NB4 (cell line): Measurements from ENCODE around the gene DLG2.

Experiments used
- CTCF ChIP-seq: IDR thresholded peaks from one replicate; pipeline ENCODE4 v1.5.1; 2012; ENCODE audit warnings: low read depth, low read length
- POLR2A ChIP-seq: IDR thresholded peaks from 2 replicates; pipeline ENCODE4 v1.6.1; 2011; ENCODE audit warnings: mild to moderate bottlenecking; ENCODE audit not compliant: insufficient read length; ENCODE audit errors: extremely low read depth
- TF ChIP-seq, protein P1 (sequence below): IDR thresholded peaks from 2 replicates; pipeline ENCODE4 v1.6.1; 2011; ENCODE audit warnings: low read depth, low read length

GRCh38 chr11:83441601-83442000 lies 2185.5 kb downstream of the DLG2 start:
- TF ChIP-seq POLR2A = no peak
- TF ChIP-seq CTCF = no peak
- TF ChIP-seq, protein P1, sequence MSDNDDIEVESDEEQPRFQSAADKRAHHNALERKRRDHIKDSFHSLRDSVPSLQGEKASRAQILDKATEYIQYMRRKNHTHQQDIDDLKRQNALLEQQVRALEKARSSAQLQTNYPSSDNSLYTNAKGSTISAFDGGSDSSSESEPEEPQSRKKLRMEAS = no peak
